Measurements from ENCODE around the gene PRR12. TPM values are rescaled to one million over a fixed set of nuclear protein-coding genes. Genes with fewer than 3 reads are reported as not detected.

Gene PRR12
- total and polyA plus RNA-seq, 9 of the 15 experiments (the other 6 are each of a cell fraction or from before 2014, with no cell fraction given): 0.01 to 21.1 (median 0.98) TPM

GRCh38 chr19:49665351-49666119 is 74.6 kb downstream of the PRR12 start, which contains the start of the genes BCL2L12 and IRF3 (continued):
- TF ChIP-seq VEZF1 (CRISPR knock-in tag; IDR thresholded peaks at IDR 0.05) (peak; percentile 73), ZNF551 (CRISPR knock-in tag; IDR thresholded peaks at IDR 0.05) (no peak), NR2C2 (CRISPR knock-in tag; IDR thresholded peaks at IDR 0.05) (no peak), NR2C2 (tag; IDR thresholded peaks at IDR 0.05) (peak; percentile 74; the same call in 1 of the 2 replicates), KAT7 (CRISPR knock-in tag; IDR thresholded peaks at IDR 0.05; ENCODE audit: borderline replicate concordance) (no peak), SMAD4 (CRISPR knock-in tag; conservative IDR thresholded peaks at IDR 0.05) (0 out of 2 replicates have a peak, but pooled peaks have one; percentile 31), ZFP1 (CRISPR knock-in tag; IDR thresholded peaks at IDR 0.05) (no peak), ESRRA (IDR thresholded peaks at IDR 0.05; ENCODE audit: borderline replicate concordance, low read depth) (peak; percentile 63; the same call in 1 of the 2 replicates), FOXA1 (IDR thresholded peaks at IDR 0.05; ENCODE audit: borderline replicate concordance) (no peak), ZNF324 (CRISPR knock-in tag; IDR thresholded peaks at IDR 0.05) (no peak), ZSCAN29 (IDR thresholded peaks at IDR 0.05) (peak; percentile 95), SP1 (CRISPR knock-in tag; IDR thresholded peaks at IDR 0.05) (peak; percentile 81), HOMEZ (CRISPR knock-in tag; IDR thresholded peaks at IDR 0.05) (no peak), ZNF217 (CRISPR knock-in tag; IDR thresholded peaks at IDR 0.05) (no peak), ZNF668 (CRISPR knock-in tag; IDR thresholded peaks at IDR 0.05) (no peak), SMARCE1 (IDR thresholded peaks at IDR 0.05) (peak; percentile 35; the same call in 1 of the 2 replicates), FOXK2 (conservative IDR thresholded peaks at IDR 0.05 in 1 of 2, IDR thresholded peaks at IDR 0.05 in 1 of 2; ENCODE audit: low read depth in 2 of 2) (no peak; a peak in 1 of 4 replicates), NR1H2 (CRISPR knock-in tag; IDR thresholded peaks at IDR 0.05) (peak; percentile 55; the same call in 1 of the 2 replicates), ATF3 (IDR thresholded peaks at IDR 0.05) (no peak), ATF3 (CRISPR knock-in tag; conservative IDR thresholded peaks at IDR 0.05) (peak; percentile 61; the same call in 1 of the 2 replicates), CBFB (CRISPR knock-in tag; IDR thresholded peaks at IDR 0.05) (0 out of 2 replicates have a peak, but pooled peaks have one; percentile 27), CREB1 (IDR thresholded peaks at IDR 0.05) (peak; percentile 40; the same call in 1 of the 2 replicates), CREB1 (CRISPR knock-in tag; IDR thresholded peaks at IDR 0.05) (0 out of 2 replicates have a peak, but pooled peaks have one; percentile 29), CREM (IDR thresholded peaks at IDR 0.05; ENCODE audit: low read depth) (no peak; the same call in 1 of the 2 replicates), ZZZ3 (IDR thresholded peaks at IDR 0.05) (peak; percentile 29; the same call in 1 of the 2 replicates), CSDE1 (IDR thresholded peaks at IDR 0.05) (0 out of 4 replicates have a peak, but pooled peaks of 1 of the 2 experiments have one; percentile 10), RBFOX2 (IDR thresholded peaks at IDR 0.05; ENCODE audit: low read depth, low read length) (peak; percentile 93), SUPT5H (IDR thresholded peaks at IDR 0.05) (peak; percentile 89)

All from K562 (cell line).